Measurements from ENCODE around the gene SLITRK6.
A peak's percentile ranks its signal among the peaks of the same experiment; 100 is the strongest.
"Not testable (repeated sequence)": the region's sequence is repeated elsewhere in the genome, so short reads cannot be mapped to it uniquely, and the experiment has no call there.

The SLITRK6 gene

GRCh38 chr13:85799097-85799582 lies at the start of gene SLITRK6:
Gene SLITRK6 (minus strand): TSS chr13:85799419. CDS start chr13:85796508, 2,911 bp downstream.
- peak; percentile 37 for DNase-seq

- no peak for DNase-seq
Measured at GRCh38 chr13:85847012-85847411, 47.8 kb upstream of the SLITRK6 start.

- DNase-seq: no peak
Measured at GRCh38 chr13:85841427-85841826, 42.2 kb upstream of the SLITRK6 start.

GRCh38 chr13:85833921-85834320 lies 34.7 kb upstream of the SLITRK6 start:
- no peak for DNase-seq

GRCh38 chr13:85828094-85828684 lies 29.0 kb upstream of the SLITRK6 start:
- no peak for DNase-seq

- no peak for DNase-seq
Measured at GRCh38 chr13:85825454-85825853, 26.2 kb upstream of the SLITRK6 start.

- DNase-seq: no peak
Measured at GRCh38 chr13:85823832-85824231, 24.6 kb upstream of the SLITRK6 start.

- no peak for DNase-seq
Measured at GRCh38 chr13:85819513-85819912, 20.3 kb upstream of the SLITRK6 start.

GRCh38 chr13:85816413-85816812 lies 17.2 kb upstream of the SLITRK6 start:
- no peak for DNase-seq

- DNase-seq: no peak
Measured at GRCh38 chr13:85812282-85812681, 13.1 kb upstream of the SLITRK6 start.

GRCh38 chr13:85808811-85809210 lies 9.6 kb upstream of the SLITRK6 start:
- no peak for DNase-seq

GRCh38 chr13:85806553-85807175 lies 7.4 kb upstream of the SLITRK6 start:
- DNase-seq: no peak

GRCh38 chr13:85798556-85798955 lies 663 bp downstream of the SLITRK6 start:
- no peak for DNase-seq

GRCh38 chr13:85797311-85797710 lies 1.9 kb downstream of the SLITRK6 start:
- DNase-seq: no peak

GRCh38 chr13:85785205-85785604 lies 14.0 kb downstream of the SLITRK6 start:
- no peak for DNase-seq

GRCh38 chr13:85772367-85772766 lies 26.9 kb downstream of the SLITRK6 start:
- DNase-seq: no peak

- DNase-seq: no peak
Measured at GRCh38 chr13:85771856-85772255, 27.4 kb downstream of the SLITRK6 start.

- DNase-seq: no peak
Measured at GRCh38 chr13:85768946-85769345, 30.3 kb downstream of the SLITRK6 start.

GRCh38 chr13:85755123-85755522 lies 44.1 kb downstream of the SLITRK6 start:
- DNase-seq: no peak

GRCh38 chr13:85743201-85743770 lies 55.9 kb downstream of the SLITRK6 start:
- DNase-seq: not testable (repeated sequence)

Data from right hindlimb (tissue), 1 donor.